Activated CD8-positive, alpha-beta memory T cell treated with anti-CD3 and anti-CD28 coated beads, Interleukin-2, amount 50 U/mL, for 4 hours (primary cell): Measurements from ENCODE around the gene CFAP221.
"Not testable (repeated sequence)": the region's sequence is repeated elsewhere in the genome, so short reads cannot be mapped to it uniquely, and the experiment has no call there.

ENCODE experiments used
- DNase-seq: peaks from one replicate; pipeline ENCODE4 v3.0.0-alpha.2; 2020

CFAP221 gene

GRCh38 chr2:119591523-119591922 is 47.3 kb downstream of the CFAP221 start:
- no peak for DNase-seq

GRCh38 chr2:119592436-119592835 is 48.2 kb downstream of the CFAP221 start:
- DNase-seq = no peak

GRCh38 chr2:119596638-119597037 is 52.4 kb downstream of the CFAP221 start:
- no peak for DNase-seq

GRCh38 chr2:119598596-119599263 is 54.5 kb downstream of the CFAP221 start:
- DNase-seq = no peak

GRCh38 chr2:119599384-119599783 is 55.1 kb downstream of the CFAP221 start:
- no peak for DNase-seq

- no peak for DNase-seq
Measured at GRCh38 chr2:119605096-119605495, 60.8 kb downstream of the CFAP221 start.

- no peak for DNase-seq
Measured at GRCh38 chr2:119606674-119607073, 62.4 kb downstream of the CFAP221 start.

GRCh38 chr2:119608553-119608952 is 64.3 kb downstream of the CFAP221 start:
- no peak for DNase-seq

- no peak for DNase-seq
Measured at GRCh38 chr2:119609337-119609736, 65.1 kb downstream of the CFAP221 start.

- not testable (repeated sequence) for DNase-seq
Measured at GRCh38 chr2:119614140-119614539, 69.9 kb downstream of the CFAP221 start.

- DNase-seq = no peak
Measured at GRCh38 chr2:119616421-119616820, 72.2 kb downstream of the CFAP221 start.

- DNase-seq = no peak
Measured at GRCh38 chr2:119617455-119617854, 73.2 kb downstream of the CFAP221 start.

GRCh38 chr2:119618725-119619124 is 74.5 kb downstream of the CFAP221 start:
- DNase-seq = not testable (repeated sequence)

- no peak for DNase-seq
Measured at GRCh38 chr2:119625226-119625625, 81.0 kb downstream of the CFAP221 start.

- DNase-seq = no peak
Measured at GRCh38 chr2:119629323-119629825, 85.1 kb downstream of the CFAP221 start.

GRCh38 chr2:119630121-119630520 is 85.9 kb downstream of the CFAP221 start:
- no peak for DNase-seq

GRCh38 chr2:119637371-119637770 is 93.1 kb downstream of the CFAP221 start:
- DNase-seq = no peak

GRCh38 chr2:119638246-119638645 is 94.0 kb downstream of the CFAP221 start:
- no peak for DNase-seq

- DNase-seq = no peak
Measured at GRCh38 chr2:119638685-119639554, 94.7 kb downstream of the CFAP221 start.

GRCh38 chr2:119641562-119642258 is 97.5 kb downstream of the CFAP221 start:
- DNase-seq = peak; percentile 75

- DNase-seq = no peak
Measured at GRCh38 chr2:119644186-119644585, 99.9 kb downstream of the CFAP221 start.

GRCh38 chr2:119645173-119645855 is 101.1 kb downstream of the CFAP221 start:
- no peak for DNase-seq

GRCh38 chr2:119646149-119646548 is 101.9 kb downstream of the CFAP221 start:
- no peak for DNase-seq
